Esophagus muscularis mucosa (tissue), 3 donors: ENCODE measurements around the gene FOXJ1.

ENCODE experiments used
- POLR2A ChIP-seq: fragments of 450-650 bp; IDR thresholded peaks from one replicate; pipeline ENCODE4 v1.6.1; 2017; ENCODE audit warnings: antibody characterized with exemption, moderate library complexity, mild to moderate bottlenecking, low read depth
- POLR2AphosphoS5 ChIP-seq, 2 donors: sonication (generic); formaldehyde crosslinking; IDR thresholded peaks; one replicate each; pipeline ENCODE4 v1.6.1; 2017; ENCODE audit warnings: antibody characterized with exemption in 2 of 2
- TF ChIP-seq, protein P1 (sequence below), 3 experiments: fragments of 200-600 bp in 2 of 3; fragments of 450-650 bp in 1 of 3; sonication (generic) in 2 of 3; IDR thresholded peaks; one replicate each; pipeline ENCODE4 v1.5.1; 2017 to 2019; ENCODE audit warnings: antibody characterized with exemption in 3 of 3, mild to moderate bottlenecking in 2 of 3, moderate library complexity in 1 of 3

DNA sequence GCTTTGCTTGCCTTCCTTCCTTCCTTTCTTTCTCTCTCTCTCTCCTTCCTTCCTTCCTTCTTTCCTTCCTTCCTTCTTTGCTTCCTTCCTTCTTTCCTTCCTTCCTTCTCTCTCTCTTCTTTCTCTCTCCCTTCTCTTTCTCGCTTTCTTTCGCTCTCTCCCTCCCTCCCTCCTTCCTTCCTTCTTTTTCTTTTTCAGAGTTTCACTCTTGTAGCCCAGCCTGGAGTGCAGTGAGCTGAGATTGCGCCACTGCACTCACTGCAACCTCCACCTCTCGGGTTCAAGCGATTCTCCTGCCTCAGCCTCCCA is 17.9 kb downstream of the FOXJ1 start:
- TF ChIP-seq, protein P1, sequence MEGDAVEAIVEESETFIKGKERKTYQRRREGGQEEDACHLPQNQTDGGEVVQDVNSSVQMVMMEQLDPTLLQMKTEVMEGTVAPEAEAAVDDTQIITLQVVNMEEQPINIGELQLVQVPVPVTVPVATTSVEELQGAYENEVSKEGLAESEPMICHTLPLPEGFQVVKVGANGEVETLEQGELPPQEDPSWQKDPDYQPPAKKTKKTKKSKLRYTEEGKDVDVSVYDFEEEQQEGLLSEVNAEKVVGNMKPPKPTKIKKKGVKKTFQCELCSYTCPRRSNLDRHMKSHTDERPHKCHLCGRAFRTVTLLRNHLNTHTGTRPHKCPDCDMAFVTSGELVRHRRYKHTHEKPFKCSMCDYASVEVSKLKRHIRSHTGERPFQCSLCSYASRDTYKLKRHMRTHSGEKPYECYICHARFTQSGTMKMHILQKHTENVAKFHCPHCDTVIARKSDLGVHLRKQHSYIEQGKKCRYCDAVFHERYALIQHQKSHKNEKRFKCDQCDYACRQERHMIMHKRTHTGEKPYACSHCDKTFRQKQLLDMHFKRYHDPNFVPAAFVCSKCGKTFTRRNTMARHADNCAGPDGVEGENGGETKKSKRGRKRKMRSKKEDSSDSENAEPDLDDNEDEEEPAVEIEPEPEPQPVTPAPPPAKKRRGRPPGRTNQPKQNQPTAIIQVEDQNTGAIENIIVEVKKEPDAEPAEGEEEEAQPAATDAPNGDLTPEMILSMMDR (IDR thresholded peaks at IDR 0.05): no peak
- TF ChIP-seq POLR2A (no peak), POLR2AphosphoS5 (IDR thresholded peaks at IDR 0.05) (no peak)
